Cerebellar cortex (tissue), 1 donor: Measurements from ENCODE around the gene NRP2.

ENCODE experiments used
- DNase-seq: peaks from one replicate; pipeline ENCODE4 v3.0.0-alpha.2; 2015; ENCODE audit warnings: low spot score

The NRP2 gene

GRCh38 chr2:205758051-205758450 is 75.8 kb downstream of the NRP2 start:
- DNase-seq, result peak; percentile 60

- peak; percentile 13 for DNase-seq
Measured at GRCh38 chr2:205758500-205758899, 76.2 kb downstream of the NRP2 start.

- no peak for DNase-seq
Measured at GRCh38 chr2:205759257-205759656, 77.0 kb downstream of the NRP2 start.

- no peak for DNase-seq
Measured at GRCh38 chr2:205759732-205760131, 77.4 kb downstream of the NRP2 start.

GRCh38 chr2:205760157-205760556 is 77.9 kb downstream of the NRP2 start:
- no peak for DNase-seq

GRCh38 chr2:205761421-205761820 is 79.1 kb downstream of the NRP2 start:
- no peak for DNase-seq

GRCh38 chr2:205762881-205763280 is 80.6 kb downstream of the NRP2 start:
- peak; percentile 21 for DNase-seq

- peak; percentile 37 for DNase-seq
Measured at GRCh38 chr2:205763708-205764211, 81.5 kb downstream of the NRP2 start.

- peak; percentile 80 for DNase-seq
Measured at GRCh38 chr2:205764270-205764746, 82.0 kb downstream of the NRP2 start.

- DNase-seq, result no peak
Measured at GRCh38 chr2:205765151-205765550, 82.8 kb downstream of the NRP2 start.

GRCh38 chr2:205766779-205767359 is 84.6 kb downstream of the NRP2 start:
- peak; percentile 65 for DNase-seq

GRCh38 chr2:205767617-205768016 is 85.3 kb downstream of the NRP2 start:
- no peak for DNase-seq

GRCh38 chr2:205768341-205768740 is 86.0 kb downstream of the NRP2 start:
- no peak for DNase-seq

GRCh38 chr2:205768815-205769494 is 86.7 kb downstream of the NRP2 start:
- DNase-seq, result no peak

GRCh38 chr2:205769495-205769850 is 87.2 kb downstream of the NRP2 start:
- no peak for DNase-seq

GRCh38 chr2:205769879-205770278 is 87.6 kb downstream of the NRP2 start:
- DNase-seq, result no peak

- no peak for DNase-seq
Measured at GRCh38 chr2:205770577-205770976, 88.3 kb downstream of the NRP2 start.

GRCh38 chr2:205771031-205771430 is 88.7 kb downstream of the NRP2 start:
- no peak for DNase-seq

- DNase-seq, result no peak
Measured at GRCh38 chr2:205771666-205772065, 89.4 kb downstream of the NRP2 start.

GRCh38 chr2:205772983-205773382 is 90.7 kb downstream of the NRP2 start:
- DNase-seq, result no peak

- no peak for DNase-seq
Measured at GRCh38 chr2:205773989-205774388, 91.7 kb downstream of the NRP2 start.

GRCh38 chr2:205775097-205775877 is 93.0 kb downstream of the NRP2 start:
- DNase-seq, result no peak

- peak; percentile 38 for DNase-seq
Measured at GRCh38 chr2:205776139-205776538, 93.8 kb downstream of the NRP2 start.
